GM19452 (cell line): Measurements from ENCODE around the gene PRSS37.
"Not testable (repeated sequence)": the region's sequence is repeated elsewhere in the genome, so short reads cannot be mapped to it uniquely, and the experiment has no call there.

Experiments used
- ATAC-seq: cut with Tn5 transposase; IDR thresholded peaks from one replicate; pipeline ENCODE4 v1.9.1; 2021; ENCODE audit not compliant: unreplicated experiment

PRSS37 gene, protein sequence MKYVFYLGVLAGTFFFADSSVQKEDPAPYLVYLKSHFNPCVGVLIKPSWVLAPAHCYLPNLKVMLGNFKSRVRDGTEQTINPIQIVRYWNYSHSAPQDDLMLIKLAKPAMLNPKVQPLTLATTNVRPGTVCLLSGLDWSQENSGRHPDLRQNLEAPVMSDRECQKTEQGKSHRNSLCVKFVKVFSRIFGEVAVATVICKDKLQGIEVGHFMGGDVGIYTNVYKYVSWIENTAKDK

DNA sequence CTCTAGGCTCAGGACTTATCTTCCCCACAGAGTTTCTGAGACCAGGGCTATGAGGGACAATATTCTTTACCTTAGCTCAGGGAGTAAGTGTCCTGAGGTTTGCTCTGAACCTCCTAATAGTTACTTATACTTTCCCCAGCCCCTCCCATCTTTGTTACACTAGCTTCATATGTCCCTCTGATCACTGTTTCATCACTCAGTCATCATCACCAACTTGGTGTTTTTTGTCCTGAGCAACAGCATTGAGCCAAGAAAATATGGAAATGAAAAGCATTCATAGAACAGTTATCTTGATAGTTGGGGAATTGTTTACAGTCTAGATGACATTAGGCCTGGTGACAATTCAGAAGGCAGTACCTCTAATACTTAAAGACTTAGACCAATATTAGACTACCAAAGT is at the start of gene PRSS37:
Gene PRSS37, minus strand, starts transcription at position 101 of the 400 bp plus-strand sequence. CDS start 436 bp downstream, outside the sequence.
- ATAC-seq, result no peak

DNA sequence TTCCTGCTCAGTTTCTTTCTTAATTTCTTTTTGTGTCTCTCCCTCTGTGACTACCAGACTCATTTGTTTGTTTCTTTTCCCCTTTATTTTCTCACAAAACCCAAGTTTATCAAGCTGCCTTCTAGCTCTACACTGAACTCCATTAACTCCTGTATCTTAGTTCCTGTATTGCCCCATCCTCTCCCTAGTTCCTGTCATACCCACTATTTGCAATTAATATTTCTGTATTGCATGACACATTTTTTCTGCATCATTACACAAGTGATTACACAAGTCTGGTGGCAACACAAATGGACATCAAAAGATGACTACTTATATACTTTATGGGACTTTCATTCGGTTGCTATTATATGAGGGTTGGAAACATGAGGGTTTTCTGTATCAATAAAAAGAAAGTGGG is 48.0 kb upstream of the PRSS37 start:
- no peak for ATAC-seq

DNA sequence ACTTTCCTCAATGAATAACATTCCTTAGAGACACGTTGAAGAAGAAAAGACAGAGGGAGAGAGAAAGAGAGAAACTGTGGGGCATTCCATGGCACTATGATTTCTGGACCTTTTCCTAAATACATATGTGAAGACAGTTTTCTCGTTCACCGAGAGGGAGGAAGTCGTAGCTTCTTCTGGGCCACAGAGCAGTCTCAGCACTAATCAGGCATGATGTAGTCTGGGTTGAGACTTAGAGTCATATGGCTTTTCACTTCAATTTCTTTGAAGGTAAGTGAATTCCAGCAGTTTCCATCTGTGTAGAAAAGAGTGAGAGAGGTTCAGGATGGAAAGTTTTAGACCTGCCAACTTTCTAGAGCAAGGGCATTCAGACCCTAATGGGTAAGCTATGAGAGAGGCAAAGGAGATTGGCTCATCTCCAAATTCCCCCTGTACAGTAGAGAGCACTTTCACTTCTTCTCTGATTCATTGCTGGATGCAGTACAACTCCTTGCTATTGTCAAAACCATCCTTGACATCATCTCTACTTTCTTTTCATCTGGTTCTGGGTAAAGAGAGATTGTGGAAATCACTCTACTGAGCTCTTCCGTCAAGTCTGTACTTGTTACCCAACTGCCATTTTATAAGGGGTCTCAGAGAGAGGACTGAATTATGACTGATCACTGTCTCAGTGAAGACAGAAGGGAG is 43.4 kb upstream of the PRSS37 start:
- ATAC-seq, result peak; percentile 75

DNA sequence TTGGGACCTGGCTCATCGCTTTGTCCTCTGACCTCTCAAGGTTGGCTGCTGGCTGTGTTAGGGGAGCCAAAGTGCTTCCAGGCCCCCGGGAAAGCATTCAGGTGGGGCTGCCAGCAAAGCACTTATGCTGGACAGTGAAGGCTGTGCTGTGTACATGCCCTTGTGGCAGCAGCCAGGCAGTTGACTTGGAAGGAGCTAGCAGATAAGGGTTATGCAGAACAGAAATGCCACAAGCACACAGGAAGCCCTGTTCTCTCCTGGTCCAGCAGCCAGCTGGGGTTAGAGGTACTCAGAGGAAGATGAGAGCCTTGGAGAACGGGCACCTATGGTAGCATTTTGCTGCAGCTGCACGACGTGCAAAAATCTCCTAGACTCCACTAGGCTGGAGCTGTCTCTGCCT is 39.7 kb upstream of the PRSS37 start:
- ATAC-seq, result no peak

DNA sequence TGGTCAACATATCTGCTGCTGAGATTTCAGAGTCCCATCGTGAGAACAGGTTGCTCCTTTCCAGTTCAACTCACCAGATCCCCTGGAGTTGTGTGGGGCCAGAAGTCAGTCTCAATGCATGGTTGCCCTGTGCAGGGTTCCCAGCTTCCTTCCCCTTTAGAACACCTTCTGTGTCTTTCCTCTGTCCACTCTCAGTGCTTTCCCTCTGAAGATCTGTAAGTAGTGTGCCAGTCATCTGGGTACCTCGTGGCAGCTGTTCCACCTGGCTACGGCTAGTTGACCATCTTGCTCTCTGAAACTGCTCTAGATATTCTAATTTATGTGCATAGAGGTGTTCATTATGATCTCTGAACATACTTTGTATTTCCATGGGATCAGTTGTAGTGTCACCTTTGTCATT is 36.1 kb upstream of the PRSS37 start:
- ATAC-seq, result no peak

DNA sequence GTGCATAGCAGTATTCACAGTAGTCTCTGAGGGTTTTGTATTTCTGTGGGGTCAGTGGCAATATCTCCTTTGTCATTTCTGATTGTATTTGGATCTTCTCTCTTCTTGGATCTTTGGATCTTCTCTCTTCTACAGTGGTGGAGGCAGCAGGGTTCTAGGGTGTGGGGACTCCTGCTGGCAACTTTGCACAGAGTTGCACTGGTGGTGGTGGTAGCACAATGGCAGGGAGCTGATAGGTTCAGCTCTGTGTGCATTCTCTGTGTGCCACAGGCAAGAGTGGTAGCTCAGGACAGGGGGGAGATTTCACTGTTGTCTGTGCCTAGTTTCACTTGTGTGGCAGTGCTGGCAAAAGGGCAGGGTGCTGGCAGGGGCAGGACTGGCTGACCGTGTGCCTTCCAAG is 35.1 kb upstream of the PRSS37 start:
- ATAC-seq, result no peak

DNA sequence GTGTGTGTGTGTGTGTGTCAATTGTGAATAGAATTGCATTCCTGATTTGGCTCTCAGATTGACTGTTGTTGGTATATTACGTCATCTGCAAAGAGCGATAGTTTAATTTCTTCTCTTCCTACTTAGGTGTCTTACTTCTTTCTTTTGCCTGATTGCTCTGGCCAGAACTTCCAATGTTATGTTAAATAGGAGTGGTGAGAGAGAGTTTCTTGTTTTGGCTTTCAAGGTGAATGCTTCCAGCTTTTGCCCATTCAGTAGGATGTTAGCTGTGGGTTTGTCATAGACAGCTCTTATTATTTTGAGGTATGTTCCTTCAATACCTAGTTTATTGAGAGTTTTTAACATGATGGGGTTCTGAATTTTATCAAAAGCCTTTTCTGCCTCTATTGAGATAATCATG is 34.2 kb upstream of the PRSS37 start:
- no peak for ATAC-seq

DNA sequence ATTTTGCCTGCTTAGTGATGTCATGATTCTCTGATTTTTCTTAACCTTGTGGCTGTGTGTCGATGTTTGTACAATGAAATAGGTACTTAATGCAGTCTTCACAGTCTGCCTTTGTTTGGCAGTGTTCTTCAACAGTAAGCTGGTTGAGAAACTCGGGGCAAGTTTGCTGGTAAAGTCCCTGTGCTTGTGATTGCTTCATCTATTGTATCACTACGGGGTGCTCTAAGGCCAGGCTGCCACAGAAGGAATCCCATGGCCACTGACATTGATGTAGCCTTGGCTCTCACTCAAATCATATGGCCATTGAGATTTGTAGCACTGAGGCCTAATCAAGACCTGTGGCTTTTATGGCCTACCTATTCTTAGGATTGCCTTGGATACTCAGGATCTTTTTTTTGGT is 33.5 kb upstream of the PRSS37 start:
- no peak for ATAC-seq

DNA sequence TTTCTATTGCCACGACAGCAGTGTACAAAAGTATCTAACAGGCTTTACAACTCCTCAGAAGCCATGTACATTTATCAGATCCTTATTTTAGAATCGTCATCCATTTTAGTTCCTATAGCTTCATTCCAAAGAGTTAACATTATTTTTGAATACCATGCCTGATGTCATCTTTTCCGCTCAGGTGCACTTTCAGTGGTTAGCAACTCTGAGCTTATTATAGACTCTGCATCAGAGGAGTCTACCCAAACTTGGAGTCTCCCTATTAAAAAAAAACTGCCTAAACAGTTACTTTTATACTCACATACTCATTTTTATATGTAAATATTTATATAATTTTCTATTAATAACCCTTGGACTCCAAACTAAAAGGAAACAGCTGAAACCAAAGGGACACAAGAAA is 31.6 kb upstream of the PRSS37 start:
- no peak for ATAC-seq

DNA sequence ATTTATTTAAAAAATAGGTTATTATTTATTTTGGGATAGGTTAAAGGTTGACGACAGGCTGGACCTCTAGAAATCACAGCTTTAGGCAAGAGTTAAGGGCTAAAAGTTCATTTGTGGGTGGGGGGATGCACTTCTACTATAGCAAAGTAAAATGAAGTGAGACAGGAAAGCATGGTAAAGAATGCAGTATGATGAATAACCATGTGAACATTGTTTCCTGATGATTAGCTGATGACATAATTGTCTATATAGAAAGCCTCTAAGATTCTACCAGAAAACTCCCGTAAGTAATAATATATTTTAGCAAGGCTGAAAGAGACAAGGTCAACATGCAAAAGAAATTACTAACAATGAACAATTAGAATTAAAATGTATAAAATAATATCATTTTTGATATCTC is 25.7 kb upstream of the PRSS37 start:
- ATAC-seq, result no peak

DNA sequence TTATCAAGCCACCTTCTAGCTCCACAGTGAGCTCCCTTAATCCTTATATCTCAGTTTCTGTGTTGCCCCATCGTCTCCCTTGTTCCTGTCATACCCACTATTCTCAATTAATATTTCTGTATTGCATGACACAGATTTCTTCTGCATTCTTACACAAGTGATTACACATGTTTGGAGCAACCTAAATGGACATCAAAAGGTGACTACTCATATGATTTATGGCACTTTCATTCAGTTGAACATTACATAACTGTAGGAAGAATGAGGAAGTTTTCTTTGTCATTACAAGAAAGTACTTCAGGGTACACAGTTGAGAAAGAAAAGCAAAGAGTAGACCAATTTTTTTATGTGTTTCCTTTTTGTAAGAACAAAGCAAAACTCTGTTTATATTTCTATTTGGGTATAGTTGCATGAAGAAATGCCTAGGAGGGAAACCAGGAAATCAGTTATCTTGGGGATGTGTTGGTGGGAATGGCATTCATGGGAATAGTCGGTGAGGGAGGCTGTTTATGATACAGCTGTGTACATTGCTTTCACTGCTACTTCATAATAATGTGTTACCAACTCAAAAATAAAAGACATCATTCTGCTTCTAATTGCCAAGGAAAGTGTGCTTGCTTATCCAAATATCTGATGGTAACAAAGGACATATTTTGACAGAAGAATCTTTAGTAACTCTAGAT is 23.6 kb upstream of the PRSS37 start:
- ATAC-seq, result no peak

DNA sequence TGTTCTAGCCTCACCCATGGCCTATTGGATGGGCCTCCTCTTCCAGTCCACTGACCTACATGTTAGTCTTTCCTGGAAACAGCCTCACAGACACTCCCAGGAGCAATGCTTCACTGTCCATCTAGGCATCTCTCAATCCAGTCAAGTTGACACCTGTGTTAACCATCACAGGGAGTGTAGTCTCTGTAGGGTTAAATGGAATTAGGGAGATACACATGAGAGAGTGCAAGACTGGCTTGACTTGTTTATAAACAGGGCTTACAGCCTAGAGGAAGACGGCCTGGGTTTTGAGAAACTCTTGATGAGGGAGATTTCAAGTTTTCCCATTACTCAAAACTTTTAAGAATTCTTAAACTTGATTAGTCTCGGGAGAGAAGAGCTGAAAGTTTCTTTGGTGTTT is 18.9 kb upstream of the PRSS37 start:
- ATAC-seq, result no peak

DNA sequence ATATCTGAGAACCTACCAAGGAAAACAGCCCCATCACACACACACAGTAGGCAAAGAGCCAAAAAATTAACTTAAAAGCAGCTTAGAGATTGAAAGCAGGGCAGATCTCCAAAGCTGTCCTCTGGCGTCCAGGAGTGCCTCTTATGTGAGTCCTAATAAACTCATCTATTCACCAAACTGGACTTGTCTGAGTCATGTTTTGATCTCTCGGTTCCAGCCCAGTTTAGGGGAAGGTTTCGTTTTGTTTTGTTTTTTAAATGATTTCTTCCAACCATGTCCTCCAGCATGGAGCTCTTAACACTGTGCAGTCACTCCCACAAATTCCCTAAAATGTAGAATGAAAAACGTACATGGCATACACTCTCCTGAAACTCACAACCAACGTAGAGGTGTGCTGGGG is 6.7 kb upstream of the PRSS37 start:
- no peak for ATAC-seq

DNA sequence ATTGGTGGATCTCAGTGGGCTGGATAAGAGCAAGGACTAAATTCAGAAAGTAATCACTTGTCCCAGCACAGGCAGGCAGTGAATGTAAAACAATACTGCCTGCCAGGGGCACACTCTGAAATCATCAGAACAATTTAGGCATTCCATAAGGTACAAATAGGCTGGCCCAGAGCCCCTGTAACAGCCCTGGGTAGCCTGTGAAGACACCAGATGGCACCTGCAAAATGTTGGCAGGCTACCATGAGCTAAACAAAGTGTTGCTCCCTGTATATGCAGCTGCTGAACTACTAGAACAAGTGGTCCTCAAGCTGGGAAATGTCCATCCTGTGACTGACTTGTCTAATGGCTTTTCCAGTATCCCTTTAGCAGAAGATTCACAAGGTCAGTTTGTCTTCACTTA is 3.0 kb upstream of the PRSS37 start:
- ATAC-seq, result no peak

DNA sequence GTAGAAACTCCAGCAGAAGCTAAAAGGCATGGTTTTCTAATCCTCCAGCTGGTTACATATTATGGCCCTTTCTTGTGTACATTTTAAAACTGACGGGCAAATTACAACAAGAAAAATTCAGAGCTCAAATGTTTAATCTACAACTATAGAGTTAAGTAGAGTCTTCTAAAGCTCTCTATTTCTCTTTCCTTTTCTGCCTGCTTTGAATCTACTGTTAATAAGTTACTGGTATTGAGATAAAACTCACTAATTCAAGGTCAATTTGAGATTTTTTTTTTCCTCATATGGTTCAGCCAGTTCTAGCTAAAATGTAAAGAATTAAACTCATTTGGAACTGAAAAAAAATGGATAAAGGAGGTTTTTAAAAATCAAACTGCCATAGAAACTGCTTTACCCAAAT is 1.6 kb upstream of the PRSS37 start:
- no peak for ATAC-seq

DNA sequence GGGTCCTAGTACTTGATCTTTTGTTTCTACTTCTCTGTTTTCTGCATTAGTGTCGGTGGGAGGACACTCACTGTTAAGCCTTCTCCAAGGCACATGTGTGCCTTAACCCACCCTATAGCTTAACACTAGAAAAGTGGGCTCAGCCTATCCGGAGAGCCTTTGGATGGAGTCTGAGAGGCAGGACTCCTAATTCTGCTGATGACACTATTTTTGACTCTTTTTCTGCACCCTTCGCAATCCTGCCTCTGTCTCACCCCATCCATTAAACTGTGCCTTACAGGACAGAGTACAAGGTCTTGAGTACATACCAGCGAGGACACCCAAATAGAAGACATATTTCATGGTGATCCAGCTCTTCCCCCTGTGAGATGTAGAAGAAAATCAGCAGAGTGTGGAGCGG is 577 bp downstream of the PRSS37 start:
- no peak for ATAC-seq

DNA sequence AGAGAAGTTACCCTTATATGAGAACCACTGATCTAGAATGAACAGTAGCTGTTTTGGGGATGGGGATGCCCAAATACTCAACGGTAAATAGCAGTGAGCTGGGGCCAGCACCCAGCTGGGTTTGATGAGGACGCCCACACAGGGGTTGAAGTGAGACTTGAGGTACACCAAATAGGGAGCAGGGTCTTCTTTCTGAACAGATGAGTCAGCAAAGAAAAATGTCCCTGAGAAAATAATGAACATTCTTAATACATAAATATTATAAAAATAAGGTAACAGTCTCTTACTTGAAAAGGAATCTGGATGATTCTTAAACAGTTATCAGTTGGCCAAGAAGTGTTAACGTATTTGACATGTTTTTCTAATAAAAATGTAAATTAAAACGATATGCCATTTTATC is 2.0 kb downstream of the PRSS37 start:
- no peak for ATAC-seq

DNA sequence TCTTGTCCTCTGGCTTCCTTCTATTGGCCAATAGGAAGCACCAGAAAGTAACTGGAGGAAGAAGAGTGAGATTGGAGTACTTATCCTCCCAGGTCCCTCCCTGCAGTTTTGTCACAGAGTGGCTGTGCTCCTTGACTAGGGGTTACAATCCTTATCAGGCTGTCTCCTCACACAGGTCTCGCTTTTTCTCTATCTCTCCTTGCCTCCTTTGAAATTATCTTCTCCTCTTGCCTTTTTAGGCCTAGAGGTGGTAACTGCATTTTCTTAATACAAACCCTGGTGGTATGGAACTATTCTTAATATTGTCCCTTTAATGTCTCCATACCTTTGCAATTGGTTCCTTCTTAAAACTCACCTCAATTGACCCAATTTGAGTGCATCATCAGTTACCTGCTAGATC is 2.7 kb downstream of the PRSS37 start:
- ATAC-seq, result no peak

DNA sequence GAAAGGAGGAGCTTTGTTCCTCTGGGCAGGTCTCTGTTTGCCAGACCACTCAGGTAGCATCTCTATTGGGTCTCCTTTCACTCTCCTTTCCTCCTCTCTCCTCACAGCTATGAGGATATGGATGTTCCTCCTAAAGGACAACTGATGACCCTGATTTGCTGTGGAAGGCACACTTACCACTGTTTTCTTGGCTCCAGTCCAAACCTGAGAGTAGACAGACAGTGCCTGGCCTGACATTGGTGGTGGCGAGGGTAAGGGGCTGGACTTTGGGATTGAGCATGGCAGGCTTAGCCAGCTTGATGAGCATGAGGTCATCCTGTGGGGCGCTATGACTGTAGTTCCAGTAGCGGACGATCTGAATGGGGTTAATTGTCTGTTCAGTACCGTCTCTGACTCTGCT is 3.6 kb downstream of the PRSS37 start:
- no peak for ATAC-seq

DNA sequence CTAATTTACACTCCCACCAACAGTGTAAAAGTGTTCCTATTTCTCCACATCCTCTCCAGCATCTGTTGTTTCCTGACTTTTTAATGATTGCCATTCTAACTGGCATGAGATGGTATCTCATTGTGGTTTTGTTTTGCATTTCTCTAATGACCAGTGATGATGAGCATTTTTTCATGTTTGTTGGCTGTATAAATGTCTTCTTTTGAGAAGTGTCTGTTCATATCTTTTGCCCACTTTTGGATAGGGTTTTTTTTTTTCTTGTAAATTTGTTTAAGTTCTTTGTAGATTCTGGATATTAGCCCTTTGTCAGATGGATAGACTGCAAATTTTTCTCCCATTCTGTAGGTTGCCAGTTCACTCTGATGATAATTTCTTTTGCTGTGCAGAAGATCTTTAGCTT is 18.9 kb downstream of the PRSS37 start:
- not testable (repeated sequence) for ATAC-seq

DNA sequence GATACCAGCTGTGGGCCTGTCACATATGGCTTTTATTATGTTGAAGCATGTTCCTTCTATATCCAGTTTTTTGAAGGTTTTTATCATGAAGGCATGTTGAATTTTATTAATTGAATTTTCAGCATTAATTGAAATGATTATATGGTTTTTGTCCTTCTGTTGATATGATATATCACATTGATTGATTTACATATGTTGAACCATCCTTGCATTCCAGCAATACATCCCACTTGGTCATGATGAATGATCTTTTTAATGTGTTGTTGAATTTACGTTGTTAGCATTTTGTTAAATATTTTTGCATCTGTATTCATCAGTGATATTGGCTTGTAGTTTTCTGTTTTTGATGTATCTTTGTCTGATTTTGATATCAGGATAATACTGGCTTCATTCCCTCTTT is 21.2 kb downstream of the PRSS37 start:
- no peak for ATAC-seq

DNA sequence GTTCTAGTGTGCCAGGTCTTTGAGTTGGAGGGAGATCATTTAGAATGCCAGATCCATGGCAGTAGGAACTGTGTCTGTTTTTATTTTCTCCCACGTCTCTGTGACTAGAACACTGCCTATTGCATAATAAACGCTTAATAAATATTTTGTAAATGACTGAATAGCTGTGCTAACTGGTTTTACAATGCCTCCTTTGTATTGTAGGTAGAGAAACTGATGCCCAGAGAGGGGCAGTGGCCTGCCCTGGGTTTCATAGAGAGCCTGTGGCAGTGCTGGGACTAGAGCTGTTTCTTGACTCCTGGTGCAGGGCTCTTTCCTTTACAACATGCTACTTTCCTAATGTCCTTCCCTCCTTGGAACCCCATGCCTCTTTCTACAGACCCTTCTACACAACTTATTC is 48.8 kb downstream of the PRSS37 start:
- no peak for ATAC-seq
